GM12878 (cell line): Measurements from ENCODE around the gene LMO2. TPM values are rescaled to one million over a fixed set of nuclear protein-coding genes. Genes with fewer than 3 reads are reported as not detected.

Experiments used
- ATAC-seq: fragments of 200-7000 bp; cut with Tn5 transposase; 3 replicates; pipeline ENCODE4 v1.9.1; 2020; ENCODE audit warnings: mild to moderate bottlenecking, moderate library complexity
- BruUV-seq: library from RNA; stranded (reverse); fragments of 400-500 nt; replicated peaks from 2 replicates; lab custom pipeline; 2021; lab: Mats Ljungman, UMichigan
- CTCF ChIA-PET: fragments of 300-600 bp; sonication (Branson Sonifier 250); formaldehyde crosslinking; extraction: SDS; loops from one replicate; lab custom pipeline; 2021; ENCODE audit warnings: inconsistent platforms; lab: Yijun Ruan, JAX
- POLR2A ChIA-PET: fragments of 350-600 bp; formaldehyde crosslinking; extraction: SDS; loops from one replicate; lab custom pipeline; 2021; ENCODE audit warnings: inconsistent platforms; lab: Charles Lee
- RAD21 ChIA-PET: fragments of 300-600 bp; sonication (Branson Sonifier 250); formaldehyde crosslinking; loops from one replicate; lab custom pipeline; 2023; ENCODE audit warnings: antibody characterized with exemption; ENCODE audit not compliant: unreplicated experiment; lab: Charles Lee
- SMC1A ChIA-PET: fragments of 300-600 bp; sonication (Branson Sonifier 250); formaldehyde crosslinking; loops from one replicate; lab custom pipeline; 2023; ENCODE audit not compliant: unreplicated experiment, uncharacterized antibody; lab: Charles Lee
- DNase-seq: peaks from one replicate; pipeline ENCODE4 v3.0.0-alpha.2; 2011; ENCODE audit warnings: low read depth, low spot score
- FAIRE-seq: peaks from 3 replicates; lab custom pipeline; 2011; peaks lifted over from hg19 to GRCh38; lab: Jason Lieb, UNC
- H2AFZ ChIP-seq: 2 replicates; pipeline ENCODE4 v1.6.0; 2011; ENCODE audit warnings: low read depth, low read length, control low read depth; ENCODE audit not compliant: control insufficient read depth
- H3K27ac ChIP-seq: 2 replicates; pipeline ENCODE4 v1.5.1; 2011; ENCODE audit warnings: control low read depth; ENCODE audit not compliant: control insufficient read depth, insufficient read depth
- H3K27me3 ChIP-seq, 2 experiments: replicated peaks in 1 of 2; 2 replicates each; pipeline versions ENCODE4 v1.6.0 to v1.6.1; 2011; ENCODE audit warnings: low read length in 1 of 2; ENCODE audit not compliant: control insufficient read depth in 2 of 2, insufficient read depth in 2 of 2
- H3K36me3 ChIP-seq, 2 experiments: 2 replicates each; pipeline ENCODE4 v1.5.1; 2011; ENCODE audit warnings: low read length in 1 of 2; ENCODE audit not compliant: control insufficient read depth in 2 of 2, insufficient read depth in 2 of 2
- H3K4me1 ChIP-seq: 2 replicates; pipeline ENCODE4 v1.6.1; 2011; ENCODE audit warnings: mild to moderate bottlenecking, low read length, moderate library complexity, mixed read lengths; ENCODE audit not compliant: control insufficient read depth, insufficient read depth
- H3K4me2 ChIP-seq: 2 replicates; pipeline ENCODE4 v1.6.0; 2011; ENCODE audit warnings: control low read depth; ENCODE audit not compliant: control insufficient read depth, insufficient read depth
- H3K4me3 ChIP-seq: fragments of 200-600 bp; sonication (generic); 2 replicates; pipeline ENCODE4 v1.5.1; 2016
- H3K79me2 ChIP-seq: 2 replicates; pipeline ENCODE4 v1.6.0; 2011; ENCODE audit warnings: low read length; ENCODE audit not compliant: control insufficient read depth, insufficient read depth
- H3K9ac ChIP-seq: 2 replicates; pipeline ENCODE4 v1.8.0; 2011; ENCODE audit warnings: low read length, control low read depth, mixed read lengths; ENCODE audit not compliant: control insufficient read depth, insufficient read depth
- H3K9me3 ChIP-seq: replicated peaks from 3 replicates; pipeline ENCODE4 v1.5.1; 2011; ENCODE audit warnings: mild to moderate bottlenecking, low read length; ENCODE audit not compliant: control insufficient read depth, insufficient read depth
- H4K20me1 ChIP-seq: 2 replicates; pipeline ENCODE4 v1.6.0; 2011; ENCODE audit not compliant: control insufficient read depth, insufficient read depth
- BCLAF1 ChIP-seq: fragments of 450-650 bp; IDR thresholded peaks from 2 replicates; pipeline ENCODE4 v1.6.1; 2017; ENCODE audit warnings: antibody characterized with exemption, mild to moderate bottlenecking, moderate library complexity
- EGR1 ChIP-seq, 2 experiments: IDR thresholded peaks; 1 replicate in 1 of 2; 2 replicates in 1 of 2; pipeline ENCODE4 v1.6.1; 2011 to 2012; ENCODE audit warnings: low read depth in 2 of 2, low read length in 2 of 2, borderline replicate concordance in 1 of 2, mild to moderate bottlenecking in 1 of 2, moderate library complexity in 1 of 2
- LARP7 ChIP-seq: fragments of 450-650 bp; IDR thresholded peaks from 2 replicates; pipeline ENCODE4 v1.6.1; 2017; ENCODE audit warnings: mild to moderate bottlenecking
- WGBS: methylation state at CpG from one replicate; pipeline ENCODE4 v1.1.6; 2016; ENCODE audit warnings: low lambda C conversion rate; ENCODE audit not compliant: insufficient replicate concordance, insufficient coverage; ENCODE audit errors: missing lambda C conversion rate; 5-methylcytosine and 5-hydroxymethylcytosine counted together
- in situ Hi-C: fragments of 300-500 bp; cut with MboI; formaldehyde crosslinking; loops from 9 replicates; pipeline ENCODE4 v1.14.3; 2018; ENCODE audit warnings: mixed read lengths
- intact Hi-C: fragments of 100-400 bp; cut with micrococcal nuclease; formaldehyde crosslinking; loops from one replicate; pipeline ENCODE4 v1.14.2; 2022; ENCODE audit not compliant: unreplicated experiment
- polyA plus RNA-seq, 11 experiments: library from polyadenylated mRNA; depleted of rRNA in 4 of 11; unstranded in 6 of 11; stranded (reverse) in 5 of 11; fragments of >200 nt; fragmentation: Nextera tagmentation in 4 of 11; fragmentation: Illumina TruSeq in 1 of 11; extraction: Ambion mirVana in 4 of 11; extraction: Trizol in 1 of 11; gene quantifications; 1 replicate in 1 of 11; 2 replicates in 10 of 11; pipeline versions ENCODE4 v1.2.1 to v1.2.3, GENCODE V29; 2011 to 2016; ENCODE audit warnings: inconsistent platforms in 2 of 11, missing spikeins in 2 of 11, low read depth in 1 of 11
- total RNA-seq, 4 experiments: library from RNA; depleted of rRNA in 3 of 4; stranded (reverse); fragments of >200 nt in 3 of 4; fragmentation: Illumina TruSeq in 1 of 4; extraction: Trizol in 1 of 4; gene quantifications; 2 replicates each; pipeline versions ENCODE4 v1.2.1 to v1.2.3, GENCODE V29; 2013 to 2021
- TF ChIP-seq, protein P1 (sequence below): fragments of 450-650 bp; IDR thresholded peaks from 2 replicates; pipeline ENCODE4 v1.6.1; 2017; ENCODE audit warnings: low read depth, mild to moderate bottlenecking, moderate library complexity

The LMO2 gene
- total and polyA plus RNA-seq, 10 of the 15 experiments (the other 5 are each of a cell fraction or from before 2014, with no cell fraction given) = 0.29 to 1.9 (median 1.1) TPM; not detected in 1

GRCh38 chr11:33892906-33893594, 1.2 kb upstream of the LMO2 start:
- no peaks in the 10 kb centered on the region; the same call in 2 of the 3 replicates for H3K9me3 ChIP-seq
- no peaks in the 10 kb centered on the region; a peak in 1 of 4 replicates for H3K27me3 ChIP-seq
- H3K79me2 ChIP-seq = no peaks in the 10 kb centered on the region
- TF ChIP-seq BCLAF1 (no peak), LARP7 (no peak), EGR1 (IDR thresholded peaks at IDR 0.05; ENCODE audit: borderline replicate concordance in 1 of 2, low read depth in 2 of 2, low read length in 2 of 2) (peak in 1 of 2 experiments; percentile 48; a peak in 1 of 3 replicates)
- TF ChIP-seq, protein P1, sequence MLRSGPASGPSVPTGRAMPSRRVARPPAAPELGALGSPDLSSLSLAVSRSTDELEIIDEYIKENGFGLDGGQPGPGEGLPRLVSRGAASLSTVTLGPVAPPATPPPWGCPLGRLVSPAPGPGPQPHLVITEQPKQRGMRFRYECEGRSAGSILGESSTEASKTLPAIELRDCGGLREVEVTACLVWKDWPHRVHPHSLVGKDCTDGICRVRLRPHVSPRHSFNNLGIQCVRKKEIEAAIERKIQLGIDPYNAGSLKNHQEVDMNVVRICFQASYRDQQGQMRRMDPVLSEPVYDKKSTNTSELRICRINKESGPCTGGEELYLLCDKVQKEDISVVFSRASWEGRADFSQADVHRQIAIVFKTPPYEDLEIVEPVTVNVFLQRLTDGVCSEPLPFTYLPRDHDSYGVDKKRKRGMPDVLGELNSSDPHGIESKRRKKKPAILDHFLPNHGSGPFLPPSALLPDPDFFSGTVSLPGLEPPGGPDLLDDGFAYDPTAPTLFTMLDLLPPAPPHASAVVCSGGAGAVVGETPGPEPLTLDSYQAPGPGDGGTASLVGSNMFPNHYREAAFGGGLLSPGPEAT = no peak
- RAD21 ChIA-PET = interaction anchor here (0.6 to 1.1 kb wide), 3 partner anchors 19 to 94 kb away, joined by 3 to 5 read pairs (median 3); no protein-coding TSS in a partner anchor
- FAIRE-seq (no peak), DNase-seq (no peak), ATAC-seq (no peak)
- peak overlapping the region; percentile 76 for H3K9ac ChIP-seq
- no TSS peak for BruUV-seq
- peak overlapping the region; percentile 88 for H3K4me2 ChIP-seq
- in situ Hi-C loops (no loop called here), intact Hi-C loops (loop anchor here (1.0 kb wide), 1 partner anchor 19 kb away; no protein-coding TSS in a partner anchor)
- no peaks in the 10 kb centered on the region for H4K20me1 ChIP-seq
- peak overlapping the region; percentile 73; the same call in 1 of the 2 replicates for H3K4me3 ChIP-seq
- POLR2A ChIA-PET = interaction anchor here (0.5 to 1.3 kb wide), 3 partner anchors 8 to 545 kb away, joined by 3 to 4 read pairs (median 4); no protein-coding TSS in a partner anchor
- H2AFZ ChIP-seq = peak overlapping the region; percentile 74
- H3K36me3 ChIP-seq = no peaks in the 10 kb centered on the region
- peak overlapping the region; percentile 76 for H3K27ac ChIP-seq
- peaks cover 29% of the 10 kb centered on the region for H3K4me1 ChIP-seq
- 48% methylated on average over 11 of the region's 11 CpGs for WGBS
- CTCF ChIA-PET = interaction anchor here (0.6 to 1.8 kb wide), 8 partner anchors 15 to 78 kb away, joined by 3 to 6 read pairs (median 3); no protein-coding TSS in a partner anchor
- SMC1A ChIA-PET = interaction anchor here (0.8 to 2.1 kb wide), 10 partner anchors 11 to 282 kb away, joined by 3 to 14 read pairs (median 3); no protein-coding TSS in a partner anchor
